GM04504 (cell line): Measurements from ENCODE around the gene APLP2.
"Not testable (repeated sequence)": the region's sequence is repeated elsewhere in the genome, so short reads cannot be mapped to it uniquely, and the experiment has no call there.

ENCODE experiments used
- DNase-seq: peaks from one replicate; pipeline ENCODE4 v3.0.0-alpha.2; 2012; ENCODE audit warnings: low read depth

The APLP2 gene

GRCh38 chr11:130193551-130193950 is 123.9 kb downstream of the APLP2 start:
- DNase-seq, result not testable (repeated sequence)
